Fibroblast of pulmonary artery (primary cell): ENCODE measurements around the gene TMEM132D.

Source experiments
- DNase-seq: peaks from one replicate; pipeline ENCODE4 v3.0.0-alpha.2; 2010; ENCODE audit warnings: low read depth
- H3K4me3 ChIP-seq: replicated peaks from 2 replicates; pipeline ENCODE4 v1.5.1; 2011; ENCODE audit warnings: low read depth, mild to moderate bottlenecking, control low read depth, low read length, moderate library complexity
- TF ChIP-seq, protein P1 (sequence below): IDR thresholded peaks from 2 replicates; pipeline ENCODE4 v1.5.1; 2011; ENCODE audit warnings: mild to moderate bottlenecking, control low read depth, low read length, inconsistent platforms; ENCODE audit errors: missing control alignments

TMEM132D gene

GRCh38 chr12:129871991-129872972 lies 31.5 kb downstream of the TMEM132D start:
- TF ChIP-seq, protein P1, sequence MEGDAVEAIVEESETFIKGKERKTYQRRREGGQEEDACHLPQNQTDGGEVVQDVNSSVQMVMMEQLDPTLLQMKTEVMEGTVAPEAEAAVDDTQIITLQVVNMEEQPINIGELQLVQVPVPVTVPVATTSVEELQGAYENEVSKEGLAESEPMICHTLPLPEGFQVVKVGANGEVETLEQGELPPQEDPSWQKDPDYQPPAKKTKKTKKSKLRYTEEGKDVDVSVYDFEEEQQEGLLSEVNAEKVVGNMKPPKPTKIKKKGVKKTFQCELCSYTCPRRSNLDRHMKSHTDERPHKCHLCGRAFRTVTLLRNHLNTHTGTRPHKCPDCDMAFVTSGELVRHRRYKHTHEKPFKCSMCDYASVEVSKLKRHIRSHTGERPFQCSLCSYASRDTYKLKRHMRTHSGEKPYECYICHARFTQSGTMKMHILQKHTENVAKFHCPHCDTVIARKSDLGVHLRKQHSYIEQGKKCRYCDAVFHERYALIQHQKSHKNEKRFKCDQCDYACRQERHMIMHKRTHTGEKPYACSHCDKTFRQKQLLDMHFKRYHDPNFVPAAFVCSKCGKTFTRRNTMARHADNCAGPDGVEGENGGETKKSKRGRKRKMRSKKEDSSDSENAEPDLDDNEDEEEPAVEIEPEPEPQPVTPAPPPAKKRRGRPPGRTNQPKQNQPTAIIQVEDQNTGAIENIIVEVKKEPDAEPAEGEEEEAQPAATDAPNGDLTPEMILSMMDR, result no peak
- DNase-seq, result no peak
- no peak overlapping the region for H3K4me3 ChIP-seq

DNA sequence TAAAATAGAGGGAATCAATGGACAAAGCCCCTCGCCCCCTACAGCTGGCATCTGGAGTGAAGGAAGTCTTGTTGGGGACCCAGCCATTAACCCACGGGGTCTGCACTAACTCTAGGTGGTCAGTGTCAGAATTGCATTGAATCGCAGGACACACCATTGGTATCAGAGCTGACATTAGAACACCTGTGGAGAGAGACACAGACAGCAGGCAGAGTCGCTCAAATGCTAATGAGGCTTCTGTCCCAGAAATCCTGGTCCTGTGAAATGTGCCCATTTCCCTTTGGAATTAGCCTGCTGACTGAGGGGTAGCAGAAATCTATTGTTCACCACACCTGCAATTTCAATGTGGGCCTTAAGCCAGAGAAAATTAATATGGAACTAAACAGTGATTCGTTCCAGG lies 33.0 kb downstream of the TMEM132D start:
- DNase-seq, result no peak
- TF ChIP-seq, protein P1, result no peak
- no peak overlapping the region for H3K4me3 ChIP-seq

DNA sequence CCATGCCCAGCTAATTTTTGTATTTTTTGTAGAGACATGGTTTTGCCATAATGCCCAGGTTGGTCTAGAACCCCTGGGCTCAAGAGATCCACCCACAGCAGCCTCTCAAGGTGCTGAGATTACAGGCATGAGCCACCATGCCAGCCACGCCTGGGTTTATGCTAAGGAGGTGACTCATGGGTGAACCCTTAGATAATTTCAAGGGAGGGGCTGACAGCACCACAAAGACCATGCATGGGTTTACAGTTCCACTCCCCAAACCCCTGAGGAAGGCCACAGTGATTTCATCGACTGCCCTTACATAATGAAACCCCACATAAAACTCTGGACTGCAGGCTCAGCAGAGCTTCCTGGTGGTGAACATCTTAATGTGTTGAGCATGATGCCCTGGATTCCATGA lies 33.7 kb downstream of the TMEM132D start:
- H3K4me3 ChIP-seq, result no peak overlapping the region
- TF ChIP-seq, protein P1, result no peak
- no peak for DNase-seq

DNA sequence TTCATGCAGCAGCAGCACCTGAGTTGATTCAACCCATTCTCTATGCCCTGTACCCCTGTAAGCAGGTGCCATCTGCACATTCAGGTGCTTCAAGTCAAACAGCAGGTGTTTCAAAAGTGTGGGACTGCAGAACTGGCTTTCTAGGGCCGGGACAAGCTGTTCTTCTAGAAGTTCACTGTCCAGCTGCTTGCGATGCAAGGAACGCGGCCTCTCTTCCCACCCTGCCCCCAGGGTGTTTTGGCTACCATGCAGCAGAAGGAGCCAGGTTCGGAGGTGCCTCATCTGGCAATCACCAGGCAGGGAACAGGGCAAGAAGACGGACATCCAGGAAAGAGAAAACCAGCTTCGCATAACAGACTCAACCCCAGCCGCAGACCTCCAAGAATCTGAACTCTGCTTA lies 35.2 kb downstream of the TMEM132D start:
- TF ChIP-seq, protein P1, result no peak
- DNase-seq, result no peak
- H3K4me3 ChIP-seq, result no peak overlapping the region

DNA sequence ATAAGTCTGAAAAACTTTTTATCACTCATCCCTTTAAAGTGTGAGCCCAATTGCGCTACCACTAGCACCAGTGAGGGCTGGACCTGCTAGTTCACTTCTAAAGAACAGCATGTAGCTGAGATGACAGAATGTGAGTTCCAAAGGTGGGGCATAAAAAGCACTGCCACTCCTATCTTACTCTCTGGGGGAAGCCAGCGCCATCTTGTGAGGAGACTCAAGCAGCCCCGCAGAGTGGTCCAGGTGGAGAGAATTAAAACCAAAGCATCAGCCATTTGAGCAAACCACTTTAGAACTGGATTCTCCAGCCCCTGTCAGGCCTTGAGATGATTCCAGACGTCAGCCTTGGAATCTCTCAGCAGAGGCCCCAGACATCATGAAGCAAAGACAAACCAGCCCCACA lies 39.9 kb downstream of the TMEM132D start:
- H3K4me3 ChIP-seq, result no peak overlapping the region
- DNase-seq, result no peak
- TF ChIP-seq, protein P1, result no peak

- no peak overlapping the region for H3K4me3 ChIP-seq
- no peak for DNase-seq
- TF ChIP-seq, protein P1, result no peak
Observed at GRCh38 chr12:129862561-129863175, 41.2 kb downstream of the TMEM132D start.
